ENCODE data around the gene GMEB2. TPM values are rescaled to one million over a fixed set of nuclear protein-coding genes. Genes with fewer than 3 reads are reported as not detected.

The GMEB2 gene
- total RNA-seq, 3 donors from 2014 or later (not counting 1 experiment from before 2014, with no cell fraction given): 11.7 to 15.1 (median 14.6) TPM

DNA sequence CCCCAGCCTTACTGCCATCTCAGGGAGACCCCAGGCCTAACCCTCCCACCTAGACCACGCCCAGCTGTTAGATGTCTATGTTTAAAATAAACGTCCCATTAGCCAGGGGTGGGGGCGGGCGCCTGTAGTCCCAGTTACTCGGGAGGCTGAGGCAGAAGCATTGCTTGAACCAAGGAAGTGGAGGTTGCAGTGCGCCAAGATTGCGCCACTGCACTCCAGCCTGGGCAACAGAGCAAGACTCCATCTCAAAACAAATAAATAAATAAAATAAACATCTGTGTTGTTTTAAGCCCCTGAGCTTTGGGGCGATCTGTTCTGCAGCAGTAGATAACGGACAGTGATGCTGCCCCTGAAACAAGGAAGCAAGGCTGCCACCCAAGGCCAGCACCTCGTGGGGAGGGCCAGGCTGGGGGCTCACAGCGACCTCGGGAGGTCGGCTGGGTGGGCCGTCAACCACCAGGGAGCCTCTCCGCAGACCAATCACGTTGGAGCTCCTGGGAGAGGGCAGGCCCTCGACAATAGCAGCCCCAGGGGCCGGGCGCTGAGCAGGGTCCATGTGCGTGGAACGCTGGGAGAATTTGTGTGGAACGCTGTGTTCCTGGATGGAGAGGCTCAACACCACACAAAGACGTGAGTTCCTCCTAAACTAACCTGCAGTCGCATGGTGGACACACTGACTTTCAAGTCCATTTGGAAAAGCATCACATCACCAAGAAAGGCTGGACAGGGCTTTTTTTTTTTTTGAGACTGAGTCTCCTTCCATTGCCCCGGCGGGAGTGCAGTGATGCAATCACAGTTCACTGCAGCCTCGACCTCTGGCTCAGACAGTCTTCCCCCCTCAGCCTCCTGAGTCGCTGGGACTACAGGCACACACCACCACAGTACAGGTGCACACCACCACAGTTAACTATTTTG is 51.8 kb downstream of the GMEB2 start:
- DNase-seq (no peak), ATAC-seq (no peak)
- Histone ChIP-seq H3K9me3 (ENCODE audit: control insufficient read depth, insufficient read depth, low read length) (no peaks in the 10 kb centered on the region), H3K36me3 (ENCODE audit: control insufficient read depth, insufficient read depth, low read length) (peaks cover 8% of the 10 kb centered on the region), H3K27ac (ENCODE audit: low read length) (no peak overlapping the region), H3K4me3 (ENCODE audit: low read length) (no peak overlapping the region), H3K27me3 (ENCODE audit: control insufficient read depth, insufficient read depth, low read length) (peaks cover 2% of the 10 kb centered on the region), H3K4me1 (ENCODE audit: control insufficient read depth, insufficient read depth, low read length) (peaks cover 22% of the 10 kb centered on the region)
- Mint-ChIP-seq H3K4me1 (peaks cover 0 to 4% of the 10 kb centered on the region in 2 donors), H3K27me3 (ENCODE audit: low read depth in 2 of 2) (peaks cover 0 to 9% of the 10 kb centered on the region in 2 donors), H3K27ac (peak overlapping the region; percentile 82 to 88), H3K36me3 (no peaks in the 10 kb centered on the region), H3K4me3 (peak overlapping the region; percentile 68), H3K9me3 (no peaks in the 10 kb centered on the region)
- TF ChIP-seq CTCF (IDR thresholded peaks at IDR 0.05): no peak
- 78% methylated on average over 26 of the region's 28 CpGs for WGBS (ENCODE audit: insufficient coverage)
- intact Hi-C loops (cut with micrococcal nuclease): no loop called here

DNA sequence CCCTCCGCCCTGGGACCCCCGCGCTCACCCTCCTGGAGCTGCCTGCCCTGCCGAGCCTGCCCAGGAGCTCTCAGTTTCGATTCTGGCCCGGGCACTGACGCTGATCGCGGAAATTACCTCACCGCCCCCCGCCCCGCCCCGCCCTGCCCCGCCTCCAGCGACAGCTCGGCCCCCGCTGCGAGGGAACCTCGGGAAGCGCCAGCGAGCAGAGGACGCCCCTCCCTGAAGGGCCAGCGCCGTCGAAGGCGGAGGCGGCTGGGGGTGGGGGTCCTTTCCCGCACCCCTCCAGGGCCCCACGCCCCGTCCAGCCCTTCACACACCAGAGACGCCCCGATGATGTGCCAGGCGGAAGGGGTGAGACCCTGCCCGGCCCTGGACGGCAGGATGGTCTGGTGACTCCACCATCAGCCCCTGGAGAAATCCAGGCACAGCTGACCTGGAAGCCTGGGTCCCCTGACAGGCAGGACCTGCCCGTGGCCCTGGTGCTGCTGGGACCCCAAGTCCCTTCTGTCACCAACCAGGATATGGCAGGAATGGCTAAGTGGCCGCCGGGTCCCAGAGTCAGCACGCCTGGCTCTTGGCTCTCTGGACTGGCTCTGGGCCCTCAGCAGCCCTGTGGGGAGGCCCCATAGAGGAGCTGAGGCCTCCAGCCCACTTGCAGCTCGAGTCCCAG is 52.6 kb downstream of the GMEB2 start, which contains the start of gene HELZ2:
Gene HELZ2, minus strand, starts transcription at position 84 of the 673 bp plus-strand sequence. CDS start 1,854 bp downstream, outside the sequence.
- H3K27me3 ChIP-seq (ENCODE audit: control insufficient read depth, insufficient read depth, low read length): peaks cover under 1% of the 10 kb centered on the region

DNA sequence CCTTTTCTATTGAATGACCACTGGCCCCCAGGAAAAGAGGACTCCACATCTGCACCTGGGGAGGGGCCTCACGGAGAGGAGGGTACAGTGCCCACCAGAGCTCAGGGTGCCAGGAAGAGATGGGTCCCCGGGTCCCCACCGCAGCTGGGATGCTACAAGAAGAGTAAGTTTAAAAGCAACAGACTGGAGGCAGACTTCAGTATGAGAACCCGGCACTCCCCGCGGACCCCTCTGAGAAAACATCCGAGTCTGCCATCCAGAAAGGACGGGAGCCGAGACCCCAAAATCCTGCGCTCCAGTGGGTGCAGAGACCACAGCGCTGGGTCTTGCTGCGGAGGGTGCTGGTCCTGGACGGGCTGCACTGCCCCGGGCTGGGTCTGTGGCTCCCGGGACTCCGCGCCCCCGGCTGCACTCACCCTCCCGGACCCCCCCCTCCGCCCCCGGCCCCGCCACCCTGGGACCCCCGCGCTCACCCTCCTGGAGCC is 53.2 kb downstream of the GMEB2 start:
- no peak for TF ChIP-seq CTCF (IDR thresholded peaks at IDR 0.05)
- Histone ChIP-seq H3K27ac (ENCODE audit: low read length) (peak overlapping the region; percentile 67), H3K36me3 (ENCODE audit: control insufficient read depth, insufficient read depth, low read length) (peaks cover 8% of the 10 kb centered on the region), H3K4me3 (ENCODE audit: low read length) (peak overlapping the region; percentile 73), H3K27me3 (ENCODE audit: control insufficient read depth, insufficient read depth, low read length) (no peaks in the 10 kb centered on the region), H3K4me1 (ENCODE audit: control insufficient read depth, insufficient read depth, low read length) (peaks cover 35% of the 10 kb centered on the region), H3K9me3 (ENCODE audit: control insufficient read depth, insufficient read depth, low read length) (no peaks in the 10 kb centered on the region)
- 1% methylated on average over 17 of the region's 24 CpGs for WGBS (ENCODE audit: insufficient coverage)
- intact Hi-C loops (cut with micrococcal nuclease): no loop called here
- Mint-ChIP-seq H3K27ac (peak overlapping the region; percentile 82 to 88), H3K4me3 (peak overlapping the region; percentile 93), H3K36me3 (no peaks in the 10 kb centered on the region), H3K4me1 (peaks cover 6 to 12% of the 10 kb centered on the region in 2 donors), H3K9me3 (no peaks in the 10 kb centered on the region), H3K27me3 (ENCODE audit: low read depth in 2 of 2) (peaks cover 0 to 5% of the 10 kb centered on the region in 2 donors)
- DNase-seq (no peak), ATAC-seq (peak; percentile 46 to 61 (median 46))

More for the DNA sequence above, 52.6 kb downstream of the GMEB2 start, which contains the start of gene HELZ2:
- Mint-ChIP-seq H3K4me3 (peak within 1 kb of the TSS; percentile 93), H3K27ac (peak within 1 kb of the TSS; percentile 82 to 88), H3K36me3 (no peaks in the 10 kb centered on the region), H3K4me1 (peaks cover 2 to 6% of the 10 kb centered on the region in 2 donors), H3K9me3 (no peaks in the 10 kb centered on the region), H3K27me3 (ENCODE audit: low read depth in 2 of 2) (peaks cover 0 to 5% of the 10 kb centered on the region in 2 donors)
- no peak for TF ChIP-seq CTCF (IDR thresholded peaks at IDR 0.05)
- peak; percentile 64 to 85 for DNase-seq
- ATAC-seq: peak; percentile 92 to 95 (median 93)
- Histone ChIP-seq H3K4me3 (ENCODE audit: low read length) (peak within 1 kb of the TSS; percentile 73), H3K36me3 (ENCODE audit: control insufficient read depth, insufficient read depth, low read length) (peaks cover 8% of the 10 kb centered on the region), H3K27ac (ENCODE audit: low read length) (peak within 1 kb of the TSS; percentile 74), H3K4me1 (ENCODE audit: control insufficient read depth, insufficient read depth, low read length) (peaks cover 29% of the 10 kb centered on the region), H3K9me3 (ENCODE audit: control insufficient read depth, insufficient read depth, low read length) (no peaks in the 10 kb centered on the region)
- 9% methylated on average over 40 of the region's 40 CpGs for WGBS (ENCODE audit: insufficient coverage)
- intact Hi-C loops (cut with micrococcal nuclease): no loop called here

Data from natural killer cell (primary cell).